ENCODE measurements around the gene KASH5.

KASH5 gene

GRCh38 chr19:49422407-49423070 is 34.5 kb downstream of the KASH5 start:
- DNase-seq: no peak

GRCh38 chr19:49423071-49423984 is 35.3 kb downstream of the KASH5 start, which contains the start of gene PTH2:
Gene PTH2, minus strand, starts transcription at chr19:49423441. Its CDS starts 102 bp downstream, at chr19:49423339.
- DNase-seq: no peak

- no peak for DNase-seq
Measured at GRCh38 chr19:49423985-49424303, 35.9 kb downstream of the KASH5 start.

GRCh38 chr19:49425178-49425577 is 37.1 kb downstream of the KASH5 start, which contains the start of gene GFY:
Gene GFY, plus strand, starts transcription at chr19:49425388. Its CDS starts 1,043 bp downstream, at chr19:49426431.
- no peak for DNase-seq

- DNase-seq: peak; percentile 28
Measured at GRCh38 chr19:49425922-49426592, 38.0 kb downstream of the KASH5 start.

- DNase-seq: no peak
Measured at GRCh38 chr19:49427339-49427738, 39.3 kb downstream of the KASH5 start.

- no peak for DNase-seq
Measured at GRCh38 chr19:49427855-49428546, 40.0 kb downstream of the KASH5 start.

GRCh38 chr19:49428547-49429451 is 40.8 kb downstream of the KASH5 start:
- no peak for DNase-seq

GRCh38 chr19:49430172-49430677 is 42.2 kb downstream of the KASH5 start:
- no peak for DNase-seq

GRCh38 chr19:49430678-49431329 is 42.8 kb downstream of the KASH5 start:
- DNase-seq: no peak

- DNase-seq: no peak
Measured at GRCh38 chr19:49431330-49431749, 43.3 kb downstream of the KASH5 start.

- no peak for DNase-seq
Measured at GRCh38 chr19:49432141-49433073, 44.4 kb downstream of the KASH5 start.

GRCh38 chr19:49433240-49433901 is 45.3 kb downstream of the KASH5 start:
- DNase-seq: no peak

- DNase-seq: no peak
Measured at GRCh38 chr19:49434907-49435583, 47.0 kb downstream of the KASH5 start.

GRCh38 chr19:49435670-49436069 is 47.6 kb downstream of the KASH5 start:
- DNase-seq: no peak

GRCh38 chr19:49436381-49437017 is 48.5 kb downstream of the KASH5 start:
- DNase-seq: no peak

GRCh38 chr19:49437231-49437630 is 49.2 kb downstream of the KASH5 start:
- no peak for DNase-seq

- DNase-seq: no peak
Measured at GRCh38 chr19:49438261-49438660, 50.2 kb downstream of the KASH5 start.
